Measurements from ENCODE around the gene GPRASP3. TPM values are rescaled to one million over a fixed set of nuclear protein-coding genes. Genes with fewer than 3 reads are reported as not detected.

GPRASP3 gene
- total and polyA plus RNA-seq, 2 of the 4 experiments (the other 2 are of a cell fraction): 2.2 to 8.1 TPM

- in situ Hi-C loops (cut with MboI; ENCODE audit: low sequenced_read_pairs): no loop called here
- H3K9ac ChIP-seq (ENCODE audit: low read depth, low read length): no peak overlapping the region
- no peaks in the 10 kb centered on the region for H3K27me3 ChIP-seq (ENCODE audit: control insufficient read depth, insufficient read depth, low read length)
- H3K23ac ChIP-seq (ENCODE audit: low read depth, low read length): no peak overlapping the region
- no TSS peak for BruUV-seq (replicated peaks)
- H2AK9ac ChIP-seq (replicated peaks; ENCODE audit: low read depth, low read length, poor library complexity): no peak overlapping the region
- H2BK120ac ChIP-seq (ENCODE audit: low read depth, low read length): no peak overlapping the region
- H4K91ac ChIP-seq (ENCODE audit: insufficient read depth, low read depth, low read length): no peak overlapping the region
- no peak overlapping the region for H4K5ac ChIP-seq (ENCODE audit: low read depth, low read length)
- no peaks in the 10 kb centered on the region for H4K20me1 ChIP-seq (ENCODE audit: insufficient read depth, low read length)
- dilution Hi-C loops (cut with HindIII; ENCODE audit: low sequenced_read_pairs, unreplicated experiment): no loop called here
- no peaks in the 10 kb centered on the region for H3K9me3 ChIP-seq (ENCODE audit: control insufficient read depth, insufficient read depth, low read length)
- no peak overlapping the region for H3K4ac ChIP-seq (ENCODE audit: low read depth, low read length)
- intact Hi-C loops (cut with micrococcal nuclease): no loop called here
- no peak overlapping the region for H3K14ac ChIP-seq (replicated peaks; ENCODE audit: low read depth, low read length)
- no peak overlapping the region for H2BK20ac ChIP-seq (ENCODE audit: low read depth, low read length)
- no peak overlapping the region for H3K27ac ChIP-seq (ENCODE audit: insufficient read depth, low read length)
- no peak overlapping the region for H3K56ac ChIP-seq (ENCODE audit: extremely low read depth, insufficient read depth, low read length)
- H2AK5ac ChIP-seq (ENCODE audit: low read depth, low read length): no peak overlapping the region
- no peaks in the 10 kb centered on the region for H3K79me1 ChIP-seq (ENCODE audit: low read depth in 1 of 2, low read length in 2 of 2)
- H2BK15ac ChIP-seq (ENCODE audit: low read depth, low read length): no peak overlapping the region
- DNase-seq: no peak
- H3K36me3 ChIP-seq (ENCODE audit: control insufficient read depth, insufficient read depth, low read length): no peaks in the 10 kb centered on the region
- H2AFZ ChIP-seq (replicated peaks; ENCODE audit: low read length, poor library complexity): no peak overlapping the region
- H4K8ac ChIP-seq (ENCODE audit: low read depth in 2 of 2, low read length in 2 of 2): no peak overlapping the region
- H3K4me2 ChIP-seq (ENCODE audit: low read depth, low read length): no peak overlapping the region
- no peak overlapping the region for H3K18ac ChIP-seq (ENCODE audit: low read depth, low read length)
- peaks cover 3% of the 10 kb centered on the region; the same call in 1 of the 2 replicates for H3K9me1 ChIP-seq (ENCODE audit: insufficient read depth, low read length)
- no peaks in the 10 kb centered on the region for H3K4me1 ChIP-seq (ENCODE audit: control insufficient read depth, insufficient read depth, low read length)
- ATAC-seq (ENCODE audit: low read depth): no peak
- H2BK5ac ChIP-seq (ENCODE audit: low read depth, low read length, poor library complexity, severe bottlenecking): no peak overlapping the region
- TF ChIP-seq RCOR1 (IDR thresholded peaks at IDR 0.05; ENCODE audit: insufficient replicate concordance, low read length) (no peak), MAFK (IDR thresholded peaks at IDR 0.05; ENCODE audit: low read depth, low read length) (no peak), CEBPB (IDR thresholded peaks at IDR 0.05; ENCODE audit: low read depth, low read length) (no peak), FOS (IDR thresholded peaks at IDR 0.05; ENCODE audit: low read depth, low read length) (no peak), ELK1 (IDR thresholded peaks at IDR 0.05; ENCODE audit: borderline replicate concordance, low read depth, low read length) (no peak), MXI1 (IDR thresholded peaks at IDR 0.05; ENCODE audit: borderline replicate concordance, low read depth, low read length) (no peak), SMC3 (IDR thresholded peaks at IDR 0.05; ENCODE audit: low read depth, low read length) (no peak), RAD21 (IDR thresholded peaks at IDR 0.05; ENCODE audit: low read length) (no peak), CHD1 (IDR thresholded peaks at IDR 0.05; ENCODE audit: low read depth, low read length) (no peak), CTCF (conservative IDR thresholded peaks at IDR 0.05; ENCODE audit: low read depth, low read length) (no peak), NFE2L2 (IDR thresholded peaks at IDR 0.05; ENCODE audit: low read depth, low read length) (no peak), RFX5 (IDR thresholded peaks at IDR 0.05; ENCODE audit: low read depth, low read length) (no peak), BHLHE40 (IDR thresholded peaks at IDR 0.05; ENCODE audit: low read depth, low read length) (no peak), MAZ (IDR thresholded peaks at IDR 0.05; ENCODE audit: borderline replicate concordance, low read depth, low read length) (no peak), USF2 (IDR thresholded peaks at IDR 0.05; ENCODE audit: low read depth, low read length) (no peak)
- ChIA-PET CTCF (no interaction called here), POLR2A (ENCODE audit: unreplicated experiment) (no interaction called here)
- no peak overlapping the region for H3K4me3 ChIP-seq (ENCODE audit: insufficient read depth, low read depth, low read length)
- no CpG with 5 or more reads among the region's 3 CpGs for WGBS, 2 experiments (ENCODE audit: extremely low coverage in 2 of 2, insufficient read length in 1 of 2)
These were observed 25.8 kb upstream of the GPRASP3 start for GRCh38 chrX:102694749-102695148.
